NCI-H146 treated with DMSO at 0.1 percent for 48 hours (cell line): ENCODE results near the gene FAM32A.

ENCODE experiments used
- DNase-seq: peaks from one replicate; lab custom pipeline; 2025; ENCODE audit not compliant: unreplicated experiment; lab: John Stamatoyannopoulos, UW

Gene FAM32A

GRCh38 chr19:16224293-16225045 is 39.3 kb downstream of the FAM32A start:
- no peak for DNase-seq

DNA sequence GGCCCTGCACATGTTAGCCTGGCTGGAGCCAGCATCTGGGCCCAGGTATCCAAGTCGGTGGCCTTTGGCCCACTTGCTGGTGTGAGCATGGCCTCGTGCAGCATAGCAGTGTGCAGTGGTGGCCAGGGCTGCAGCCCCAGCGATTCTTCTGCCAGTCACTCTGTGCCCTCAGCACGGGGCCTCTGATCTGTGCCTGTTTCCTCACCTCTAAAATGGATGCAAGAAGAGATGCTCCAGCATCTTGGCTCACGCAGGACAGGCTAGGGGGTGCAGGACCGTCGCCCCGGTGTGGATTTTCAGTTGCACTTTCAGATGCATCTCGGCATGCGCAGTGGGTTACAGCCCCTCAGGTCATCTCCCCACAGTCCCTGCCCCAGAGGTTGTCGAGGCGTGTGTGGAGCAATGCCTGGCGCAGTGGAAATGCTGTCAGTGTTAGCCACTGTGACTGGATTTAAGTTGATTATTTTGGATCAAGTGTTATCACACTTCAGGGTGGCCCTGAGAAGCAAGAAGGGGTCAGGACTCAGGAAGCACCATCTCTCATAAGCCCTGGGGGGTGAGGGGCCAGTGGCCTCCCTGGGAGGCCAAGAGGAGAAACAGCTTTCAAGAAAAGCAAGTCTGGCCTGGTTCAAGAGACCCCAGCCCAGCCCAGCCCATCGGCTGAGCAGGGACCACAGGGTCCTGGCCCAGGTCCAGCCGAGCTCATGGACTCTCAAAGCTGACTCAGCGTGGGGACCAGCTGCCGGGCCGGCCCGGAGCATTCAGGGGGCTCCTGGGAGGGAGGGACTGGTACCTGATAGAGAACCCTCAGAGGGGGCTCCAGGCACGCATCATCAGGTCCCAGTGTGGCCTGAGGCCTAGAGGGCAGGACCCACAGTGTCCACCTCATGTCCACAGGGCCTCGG is 40.3 kb downstream of the FAM32A start:
- no peak for DNase-seq

DNA sequence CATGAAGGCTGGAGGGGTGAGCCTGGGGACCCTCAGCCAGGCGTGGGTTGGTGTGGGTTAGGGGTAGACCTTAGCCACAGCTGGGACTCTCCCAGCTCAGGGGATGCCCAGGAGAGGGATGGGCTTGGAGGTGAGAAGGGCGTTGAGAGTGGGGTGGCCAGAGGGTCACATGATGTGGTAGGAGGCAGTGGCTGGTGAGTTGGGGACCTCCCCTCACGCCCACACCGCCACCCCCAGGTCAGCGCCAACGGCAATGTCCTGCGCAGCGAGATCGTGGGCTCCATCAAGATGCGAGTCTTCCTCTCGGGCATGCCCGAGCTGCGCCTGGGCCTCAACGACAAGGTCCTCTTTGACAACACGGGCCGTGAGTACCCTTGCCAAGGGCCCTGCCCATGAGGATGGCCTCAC is 41.0 kb downstream of the FAM32A start:
- no peak for DNase-seq

DNA sequence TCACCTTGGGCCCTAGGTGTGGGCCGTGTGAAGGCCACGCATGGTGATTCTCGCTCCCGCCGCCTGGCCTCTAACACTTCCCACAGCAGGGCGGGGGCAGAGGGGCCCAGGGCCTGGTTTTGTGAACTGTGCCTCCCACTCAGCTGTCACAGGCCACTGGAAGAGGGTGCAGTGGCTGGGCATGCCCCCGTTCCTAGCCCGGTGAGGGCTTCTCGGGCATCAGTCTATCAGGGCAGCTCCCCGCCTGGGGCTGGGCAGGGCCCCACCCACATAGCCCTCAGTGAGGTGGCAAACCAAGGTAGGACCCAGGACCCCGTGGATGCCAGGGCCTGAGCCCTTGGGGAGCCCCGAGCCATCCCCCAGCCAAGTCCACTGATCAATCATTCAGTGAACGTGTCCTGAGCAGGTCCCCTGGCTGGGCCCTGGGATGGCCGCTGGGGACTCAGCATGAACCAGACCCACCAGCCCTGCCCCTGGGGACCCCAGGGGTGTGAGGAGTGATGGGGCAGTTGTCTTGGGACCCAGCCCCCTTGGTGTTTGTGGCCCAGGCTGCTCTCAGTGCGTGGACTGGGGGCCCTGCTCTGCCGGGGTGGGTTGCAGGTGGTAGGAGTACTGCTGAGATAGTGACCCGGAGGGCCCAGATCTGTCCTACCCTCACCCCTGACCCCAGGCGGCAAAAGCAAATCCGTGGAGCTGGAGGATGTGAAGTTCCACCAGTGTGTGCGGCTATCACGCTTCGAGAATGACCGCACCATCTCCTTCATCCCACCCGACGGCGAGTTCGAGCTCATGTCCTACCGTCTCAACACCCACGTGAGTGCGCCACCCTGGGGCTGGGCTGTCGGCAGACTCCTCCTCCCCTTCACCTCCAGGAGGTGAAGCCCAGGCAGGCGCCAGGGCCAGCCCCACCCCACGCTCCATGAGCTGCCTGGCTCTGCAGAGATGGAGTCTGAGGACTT is 41.9 kb downstream of the FAM32A start:
- DNase-seq: no peak

DNA sequence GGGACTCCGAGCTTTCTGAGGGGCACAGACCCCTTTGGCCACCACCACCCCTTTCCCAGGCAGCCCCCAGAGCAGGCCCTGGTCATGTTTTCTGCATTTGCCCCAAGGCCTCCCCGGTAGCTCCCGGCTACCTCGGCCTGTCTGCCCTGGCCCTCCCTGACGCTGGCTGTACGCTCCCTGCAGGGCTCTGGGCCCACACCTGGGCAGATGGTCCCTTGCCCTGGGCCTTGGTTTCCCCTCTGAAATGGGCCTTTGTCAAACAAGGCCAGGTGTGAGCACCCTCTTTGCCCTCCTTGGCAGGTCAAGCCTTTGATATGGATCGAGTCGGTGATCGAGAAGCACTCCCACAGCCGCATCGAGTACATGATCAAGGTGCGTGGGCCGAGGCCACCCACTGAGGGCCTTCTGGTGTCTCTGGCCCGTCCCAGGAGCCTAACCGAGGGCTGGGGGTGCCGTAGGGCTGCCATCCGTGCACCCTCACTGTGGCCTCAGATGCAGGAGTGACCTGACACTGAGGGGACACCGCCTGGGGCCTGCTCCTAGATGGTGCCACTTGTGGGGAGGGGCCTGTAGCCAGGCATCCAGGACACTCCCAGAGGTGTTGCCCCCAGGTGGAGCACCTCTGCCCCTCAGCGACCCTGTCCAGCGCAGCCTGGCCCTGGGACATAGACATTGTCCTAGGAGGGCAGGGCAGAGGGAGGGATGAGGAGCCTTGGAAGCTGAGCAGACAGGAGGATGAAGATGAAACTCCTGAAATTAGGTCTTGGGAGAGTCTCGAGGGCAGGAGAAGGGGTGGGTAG is 42.8 kb downstream of the FAM32A start:
- no peak for DNase-seq

DNA sequence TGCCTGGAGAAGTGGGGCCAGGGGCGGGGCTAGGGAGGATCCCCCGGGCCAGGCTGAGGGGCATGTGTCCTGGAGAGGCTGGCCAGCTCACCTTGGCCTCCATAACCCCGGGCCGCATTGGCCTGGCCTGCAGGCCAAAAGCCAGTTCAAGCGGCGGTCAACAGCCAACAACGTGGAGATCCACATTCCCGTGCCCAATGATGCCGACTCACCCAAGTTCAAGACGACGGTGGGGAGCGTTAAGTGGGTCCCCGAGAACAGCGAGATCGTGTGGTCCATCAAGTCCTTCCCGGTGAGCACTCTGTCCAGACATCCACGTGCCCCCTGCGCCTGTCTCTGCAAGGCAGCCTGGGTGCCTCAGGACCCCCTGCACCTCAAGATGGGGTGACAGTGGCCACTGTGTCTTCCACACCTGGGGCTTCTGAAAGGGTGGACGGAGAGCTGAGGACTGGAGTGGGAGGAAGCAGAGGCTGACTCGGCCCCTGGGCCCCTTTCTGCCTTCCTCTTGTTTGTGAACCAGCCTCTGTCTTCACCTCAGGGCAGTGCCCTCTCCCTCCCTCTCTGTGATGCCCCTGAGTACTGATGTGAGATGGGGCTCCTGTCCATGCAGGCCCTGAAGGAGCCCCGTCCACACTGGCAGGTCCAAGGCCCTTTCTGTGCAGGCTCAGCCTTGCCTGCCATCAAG is 43.6 kb downstream of the FAM32A start:
- no peak for DNase-seq

GRCh38 chr19:16229322-16229641 is 44.1 kb downstream of the FAM32A start:
- no peak for DNase-seq

DNA sequence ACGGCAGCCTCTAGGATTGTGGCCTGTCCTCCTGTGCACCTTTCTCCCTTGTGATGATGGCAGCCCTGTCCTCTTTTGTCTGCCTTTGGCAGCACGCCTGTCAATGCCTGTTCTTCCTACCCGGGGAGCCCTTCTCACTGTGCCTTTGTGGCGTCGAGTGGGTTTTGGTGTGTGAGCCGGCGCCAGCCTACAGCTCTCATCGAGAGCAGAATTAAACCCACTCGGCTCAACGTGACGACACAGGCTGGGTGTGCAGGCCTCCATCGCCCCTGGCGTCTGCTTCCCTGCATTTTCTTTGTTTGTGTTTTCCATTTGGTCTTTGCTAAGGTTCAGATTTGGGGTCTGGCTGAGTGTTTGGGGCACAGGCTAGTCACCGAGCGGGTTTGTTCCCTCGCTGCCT is 46.9 kb downstream of the FAM32A start:
- no peak for DNase-seq

DNA sequence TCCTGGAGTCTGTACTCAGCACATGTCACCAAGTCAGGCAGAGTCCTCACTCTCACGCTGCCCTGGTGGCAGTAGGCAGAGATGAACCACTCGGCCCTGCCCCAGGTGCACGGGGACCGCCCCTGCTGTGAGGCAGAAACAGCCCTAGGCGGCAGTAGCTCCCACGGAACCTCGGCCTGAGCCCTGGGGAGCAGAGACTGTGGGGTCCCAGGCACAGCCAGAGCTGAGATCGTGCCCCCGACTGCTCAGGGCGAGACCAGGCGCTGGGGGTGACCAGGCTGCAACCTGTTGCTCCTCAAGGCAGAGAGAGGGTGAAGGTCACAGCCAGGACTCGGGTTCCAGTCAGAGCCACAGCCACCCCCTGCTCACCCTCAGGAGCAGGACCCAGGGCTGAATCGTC is 47.4 kb downstream of the FAM32A start:
- DNase-seq: no peak

- DNase-seq: no peak
Observed at GRCh38 chr19:16233081-16233776, 48.0 kb downstream of the FAM32A start.

GRCh38 chr19:16233836-16234551 is 48.8 kb downstream of the FAM32A start:
- DNase-seq: no peak

DNA sequence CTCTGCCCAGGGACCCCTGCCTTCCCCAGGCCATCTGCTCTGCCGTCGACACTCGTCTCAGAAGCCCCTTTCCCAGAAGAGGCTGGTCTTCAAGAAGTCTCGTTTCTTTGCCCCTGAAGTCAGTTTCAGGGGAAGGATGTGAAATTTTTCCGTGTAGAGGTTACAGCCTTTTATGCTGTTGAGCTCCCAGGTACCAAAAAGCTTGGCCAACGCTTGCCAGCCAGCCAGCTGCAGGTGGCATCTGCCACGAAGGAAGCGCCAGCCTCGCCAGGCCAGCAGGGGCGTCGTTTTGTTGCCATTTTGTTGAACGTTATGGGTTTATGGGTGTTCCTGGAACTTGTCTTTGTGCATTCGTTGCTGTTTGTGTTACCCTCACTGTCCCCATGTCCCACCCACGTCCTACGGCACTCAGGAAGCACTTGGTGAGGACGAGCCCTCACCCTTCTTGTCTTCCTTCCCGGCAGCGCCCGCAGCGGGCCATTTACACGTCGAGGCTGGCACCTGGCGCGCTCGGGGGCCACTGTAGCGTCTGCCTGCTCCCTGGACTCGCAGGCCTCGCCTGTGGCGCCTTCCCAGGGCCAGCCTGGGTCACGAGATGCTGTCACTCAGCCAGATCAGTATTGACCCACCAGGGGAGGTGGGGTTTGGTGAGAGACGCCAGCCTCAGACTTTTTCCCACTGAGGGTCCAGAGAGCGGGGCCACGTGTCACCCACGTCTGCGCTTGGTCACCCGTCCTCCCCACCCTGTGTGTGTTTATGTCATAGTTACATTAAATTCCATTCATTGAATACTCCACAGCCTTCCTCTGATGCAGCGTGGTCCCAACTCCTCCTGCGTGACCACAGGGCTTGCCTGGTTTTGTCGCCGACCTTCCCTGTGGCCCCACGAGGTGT is 49.6 kb downstream of the FAM32A start:
- no peak for DNase-seq

- DNase-seq: no peak
Observed at GRCh38 chr19:16235811-16236652, 50.8 kb downstream of the FAM32A start.
